Caco-2 (cell line): ENCODE results near the gene ACER2. TPM values are rescaled to one million over a fixed set of nuclear protein-coding genes. Genes with fewer than 3 reads are reported as not detected.

Experiments
- BruUV-seq: library from RNA; stranded (reverse); fragments of 400-500 nt; replicated peaks from 2 replicates; lab custom pipeline; 2021; lab: Mats Ljungman, UMichigan
- CTCF ChIA-PET: fragments of 300-600 bp; sonication (Branson Sonifier 250); formaldehyde crosslinking; loops from one replicate; lab custom pipeline; 2022; ENCODE audit warnings: antibody characterized with exemption; lab: Charles Lee
- POLR2A ChIA-PET: fragments of 300-600 bp; sonication (Branson Sonifier 250); formaldehyde crosslinking; loops from one replicate; lab custom pipeline; 2022; ENCODE audit warnings: antibody characterized with exemption; lab: Charles Lee
- DNase-seq, 2 experiments: peaks; one replicate each; pipeline versions ENCODE4 v3.0.0 to v3.0.0-alpha.2; 2020 to 2022
- H3K27me3 ChIP-seq: replicated peaks from 2 replicates; pipeline ENCODE4 v1.6.0; 2011; ENCODE audit warnings: low read length; ENCODE audit not compliant: control insufficient read depth, insufficient read depth
- H3K36me3 ChIP-seq: 2 replicates; pipeline ENCODE4 v1.5.1; 2011; ENCODE audit warnings: low read length; ENCODE audit not compliant: control insufficient read depth, insufficient read depth
- H3K4me1 ChIP-seq: fragments of 250-450 bp; sonication (Bioruptor Pico); 2 replicates; pipeline ENCODE4 v1.5.1; 2020; ENCODE audit warnings: mild to moderate bottlenecking
- H3K4me3 ChIP-seq: 2 replicates; pipeline ENCODE4 v1.5.1; 2011; ENCODE audit warnings: low read depth, mild to moderate bottlenecking, control low read depth, low read length
- H3K9me3 ChIP-seq: fragments of 250-450 bp; sonication (Bioruptor Pico); 2 replicates; pipeline ENCODE4 v1.5.1; 2020; ENCODE audit warnings: mild to moderate bottlenecking, moderate library complexity
- H3K27ac Mint-ChIP-seq: one replicate; pipeline ENCODE4 v1.8.0; 2022; ENCODE audit warnings: mixed read lengths; ENCODE audit not compliant: unreplicated experiment
- H3K27me3 Mint-ChIP-seq: one replicate; pipeline ENCODE4 v1.8.0; 2022; ENCODE audit warnings: mixed read lengths; ENCODE audit not compliant: insufficient read depth, unreplicated experiment
- H3K36me3 Mint-ChIP-seq: one replicate; pipeline ENCODE4 v1.8.0; 2022; ENCODE audit warnings: mild to moderate bottlenecking, mixed read lengths; ENCODE audit not compliant: insufficient read depth, unreplicated experiment
- H3K4me1 Mint-ChIP-seq: one replicate; pipeline ENCODE4 v1.8.0; 2022; ENCODE audit warnings: low read depth, mixed read lengths; ENCODE audit not compliant: unreplicated experiment
- H3K4me3 Mint-ChIP-seq: one replicate; pipeline ENCODE4 v1.8.0; 2022; ENCODE audit warnings: mild to moderate bottlenecking, moderate library complexity, mixed read lengths; ENCODE audit not compliant: unreplicated experiment
- H3K9me3 Mint-ChIP-seq: one replicate; pipeline ENCODE4 v1.8.0; 2022; ENCODE audit warnings: mixed read lengths; ENCODE audit not compliant: unreplicated experiment
- intact Hi-C: fragments of 100-400 bp; cut with micrococcal nuclease; formaldehyde crosslinking; loops from one replicate; pipeline ENCODE4 v1.10.0; 2022; ENCODE audit not compliant: unreplicated experiment
- total RNA-seq: library from RNA; stranded (reverse); gene quantifications from 2 replicates; pipeline ENCODE4 v1.2.3, GENCODE V29; 2022
- TF ChIP-seq, protein P1 (sequence below), 2 experiments: fragments of 200-600 bp in 1 of 2; IDR thresholded peaks; 1 replicate in 1 of 2; 2 replicates in 1 of 2; pipeline versions ENCODE4 v1.5.1 to v1.8.0; 2011 to 2022; ENCODE audit warnings: antibody characterized with exemption in 1 of 2, control low read depth in 1 of 2, inconsistent platforms in 1 of 2, low read depth in 1 of 2, low read length in 1 of 2, mild to moderate bottlenecking in 1 of 2, moderate library complexity in 1 of 2; ENCODE audit not compliant: insufficient read depth in 1 of 2, severe bottlenecking in 1 of 2, unreplicated experiment in 1 of 2

The ACER2 gene
- total RNA-seq, 1 experiment from 2014 or later = 2.4 TPM

DNA sequence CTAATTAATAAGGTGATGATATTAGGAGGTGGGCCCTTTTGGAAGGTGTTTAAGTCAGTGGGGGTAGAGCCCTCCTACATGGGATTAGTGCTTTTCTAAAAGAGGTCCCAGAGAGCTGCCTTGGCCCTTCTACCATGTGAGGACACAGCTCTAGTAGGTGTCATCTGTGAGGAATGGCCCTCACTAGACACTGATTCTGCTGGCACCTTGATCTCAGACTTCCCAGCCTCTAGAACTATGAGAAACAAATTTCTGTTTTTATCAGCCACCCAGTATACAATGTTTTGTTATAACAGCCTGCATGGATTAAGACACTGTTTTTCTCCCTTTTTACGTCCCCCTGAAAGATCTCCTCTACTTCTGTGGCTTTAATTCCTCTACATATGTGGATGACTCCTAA, 31.6 kb downstream of the ACER2 start:
- Mint-ChIP-seq H3K4me1 (no peaks in the 10 kb centered on the region), H3K4me3 (no peak overlapping the region), H3K9me3 (no peaks in the 10 kb centered on the region), H3K27ac (no peak overlapping the region), H3K27me3 (no peaks in the 10 kb centered on the region), H3K36me3 (no peaks in the 10 kb centered on the region)
- BruUV-seq = no TSS peak
- DNase-seq = no peak
- Histone ChIP-seq H3K9me3 (no peaks in the 10 kb centered on the region), H3K4me1 (no peaks in the 10 kb centered on the region), H3K4me3 (no peak overlapping the region), H3K27me3 (no peaks in the 10 kb centered on the region), H3K36me3 (no peaks in the 10 kb centered on the region)
- intact Hi-C loops = no loop called here
- ChIA-PET POLR2A (interaction anchor here (0.6 kb wide), 1 partner anchor 61 kb away, joined by 3 read pairs; the partner anchor contains the start of gene RPS6), CTCF (interaction anchor here (0.7 kb wide), 1 partner anchor 126 kb away, joined by 4 read pairs; no protein-coding TSS in a partner anchor)
- TF ChIP-seq, protein P1, sequence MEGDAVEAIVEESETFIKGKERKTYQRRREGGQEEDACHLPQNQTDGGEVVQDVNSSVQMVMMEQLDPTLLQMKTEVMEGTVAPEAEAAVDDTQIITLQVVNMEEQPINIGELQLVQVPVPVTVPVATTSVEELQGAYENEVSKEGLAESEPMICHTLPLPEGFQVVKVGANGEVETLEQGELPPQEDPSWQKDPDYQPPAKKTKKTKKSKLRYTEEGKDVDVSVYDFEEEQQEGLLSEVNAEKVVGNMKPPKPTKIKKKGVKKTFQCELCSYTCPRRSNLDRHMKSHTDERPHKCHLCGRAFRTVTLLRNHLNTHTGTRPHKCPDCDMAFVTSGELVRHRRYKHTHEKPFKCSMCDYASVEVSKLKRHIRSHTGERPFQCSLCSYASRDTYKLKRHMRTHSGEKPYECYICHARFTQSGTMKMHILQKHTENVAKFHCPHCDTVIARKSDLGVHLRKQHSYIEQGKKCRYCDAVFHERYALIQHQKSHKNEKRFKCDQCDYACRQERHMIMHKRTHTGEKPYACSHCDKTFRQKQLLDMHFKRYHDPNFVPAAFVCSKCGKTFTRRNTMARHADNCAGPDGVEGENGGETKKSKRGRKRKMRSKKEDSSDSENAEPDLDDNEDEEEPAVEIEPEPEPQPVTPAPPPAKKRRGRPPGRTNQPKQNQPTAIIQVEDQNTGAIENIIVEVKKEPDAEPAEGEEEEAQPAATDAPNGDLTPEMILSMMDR (IDR thresholded peaks at IDR 0.05; ENCODE audit: insufficient read depth in 1 of 2, low read depth in 1 of 2, low read length in 1 of 2, severe bottlenecking in 1 of 2, unreplicated experiment in 1 of 2) = no peak

DNA sequence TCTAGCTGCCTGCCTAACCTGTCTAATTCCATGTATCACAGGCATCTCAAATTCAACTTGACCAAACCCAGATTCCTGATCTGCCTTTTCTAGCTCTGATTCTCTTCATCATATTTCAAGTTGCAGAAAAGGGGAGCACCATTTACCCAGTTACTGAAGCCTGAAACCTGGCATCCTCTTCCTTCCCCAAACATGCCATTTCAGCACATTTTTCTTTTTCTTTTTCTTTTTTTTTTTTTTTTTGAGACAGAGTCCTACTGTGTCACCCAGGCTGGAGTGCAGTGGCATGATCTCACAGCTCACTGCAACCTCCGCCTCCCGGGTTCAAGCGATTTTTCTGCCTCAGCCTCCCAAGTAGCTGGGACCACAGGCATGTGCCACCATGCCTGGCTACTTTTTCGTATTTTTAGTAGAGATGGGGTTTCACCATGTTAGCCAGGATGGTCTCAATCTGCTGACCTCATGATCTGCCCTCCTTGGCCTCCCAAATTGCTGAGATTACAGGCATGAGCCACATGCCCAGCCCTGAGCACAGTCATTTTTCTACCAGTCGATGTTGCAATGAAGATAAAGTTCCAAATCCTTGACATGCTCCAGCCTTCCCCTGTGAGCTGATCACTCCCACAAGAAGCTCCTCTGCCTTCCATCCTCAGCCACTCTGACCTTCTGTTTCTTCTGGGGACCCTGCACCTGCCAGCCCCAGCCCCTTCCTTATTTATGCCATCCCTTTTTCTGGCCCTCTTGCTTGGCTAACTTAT, 32.2 kb downstream of the ACER2 start:
- Mint-ChIP-seq H3K9me3 (no peaks in the 10 kb centered on the region), H3K4me3 (no peak overlapping the region), H3K36me3 (no peaks in the 10 kb centered on the region), H3K27ac (no peak overlapping the region), H3K4me1 (no peaks in the 10 kb centered on the region), H3K27me3 (no peaks in the 10 kb centered on the region)
- H3K4me3 ChIP-seq = no peak overlapping the region
- H3K27me3 ChIP-seq = no peaks in the 10 kb centered on the region
- intact Hi-C loops = no loop called here
- BruUV-seq = no TSS peak
- H3K36me3 ChIP-seq = no peaks in the 10 kb centered on the region
- TF ChIP-seq, protein P1 (IDR thresholded peaks at IDR 0.05; ENCODE audit: insufficient read depth in 1 of 2, low read depth in 1 of 2, low read length in 1 of 2, severe bottlenecking in 1 of 2, unreplicated experiment in 1 of 2) = no peak
- ChIA-PET POLR2A (interaction anchor here (0.6 kb wide), 1 partner anchor 61 kb away, joined by 3 read pairs; the partner anchor contains the start of gene RPS6), CTCF (interaction anchor here (0.7 kb wide), 1 partner anchor 127 kb away, joined by 4 read pairs; no protein-coding TSS in a partner anchor)
- no peaks in the 10 kb centered on the region for H3K4me1 ChIP-seq
- no peaks in the 10 kb centered on the region for H3K9me3 ChIP-seq
- DNase-seq = no peak

DNA sequence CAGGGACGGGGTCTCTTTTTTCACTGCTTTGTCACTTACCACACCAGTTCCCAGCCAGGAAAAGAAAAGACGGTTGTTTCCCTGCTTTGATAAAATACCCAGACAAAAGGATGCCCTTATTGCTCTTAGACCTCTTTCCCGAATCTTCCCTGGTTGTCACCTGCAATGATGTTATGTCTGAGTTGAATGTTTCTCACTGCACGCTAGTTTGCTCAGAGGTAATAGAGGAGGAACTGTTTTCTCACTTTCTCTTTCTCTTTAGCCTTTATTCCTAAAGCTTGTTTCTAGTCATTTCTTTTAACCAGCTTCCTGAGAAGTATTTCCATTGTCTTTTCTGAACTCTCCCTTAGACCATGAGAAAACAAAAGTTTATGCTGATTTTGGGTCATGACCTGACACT, 32.9 kb downstream of the ACER2 start:
- Histone ChIP-seq H3K4me3 (no peak overlapping the region), H3K9me3 (no peaks in the 10 kb centered on the region)
- no peak overlapping the region for H3K27ac Mint-ChIP-seq

More for the DNA sequence above, 32.9 kb downstream of the ACER2 start:
- ChIA-PET POLR2A (no interaction called here), CTCF (no interaction called here)
- no TSS peak for BruUV-seq
- DNase-seq = no peak
- H3K4me3 Mint-ChIP-seq = no peak overlapping the region
- no peaks in the 10 kb centered on the region for H3K4me1 Mint-ChIP-seq
- no peaks in the 10 kb centered on the region for H3K9me3 Mint-ChIP-seq
- Histone ChIP-seq H3K4me1 (no peaks in the 10 kb centered on the region), H3K27me3 (no peaks in the 10 kb centered on the region), H3K36me3 (no peaks in the 10 kb centered on the region)
- TF ChIP-seq, protein P1 (IDR thresholded peaks at IDR 0.05; ENCODE audit: insufficient read depth in 1 of 2, low read depth in 1 of 2, low read length in 1 of 2, severe bottlenecking in 1 of 2, unreplicated experiment in 1 of 2) = no peak
- no peaks in the 10 kb centered on the region for H3K27me3 Mint-ChIP-seq
- intact Hi-C loops = no loop called here
- no peaks in the 10 kb centered on the region for H3K36me3 Mint-ChIP-seq
